AG09309 (cell line): ENCODE results near the gene SCUBE1.

Experiments
- DNase-seq: peaks from one replicate; pipeline ENCODE4 v3.0.0-alpha.2; 2010; ENCODE audit warnings: low read depth
- H3K4me3 ChIP-seq: 2 replicates; pipeline ENCODE4 v1.5.1; 2011; ENCODE audit warnings: mild to moderate bottlenecking, low read depth, low read length, moderate library complexity; ENCODE audit not compliant: control insufficient read depth
- CTCF ChIP-seq: IDR thresholded peaks from 2 replicates; pipeline ENCODE4 v1.5.1; 2011; ENCODE audit warnings: mild to moderate bottlenecking, low read depth, low read length, inconsistent platforms; ENCODE audit not compliant: insufficient read depth, control insufficient read depth; ENCODE audit errors: missing control alignments

The SCUBE1 gene

DNA sequence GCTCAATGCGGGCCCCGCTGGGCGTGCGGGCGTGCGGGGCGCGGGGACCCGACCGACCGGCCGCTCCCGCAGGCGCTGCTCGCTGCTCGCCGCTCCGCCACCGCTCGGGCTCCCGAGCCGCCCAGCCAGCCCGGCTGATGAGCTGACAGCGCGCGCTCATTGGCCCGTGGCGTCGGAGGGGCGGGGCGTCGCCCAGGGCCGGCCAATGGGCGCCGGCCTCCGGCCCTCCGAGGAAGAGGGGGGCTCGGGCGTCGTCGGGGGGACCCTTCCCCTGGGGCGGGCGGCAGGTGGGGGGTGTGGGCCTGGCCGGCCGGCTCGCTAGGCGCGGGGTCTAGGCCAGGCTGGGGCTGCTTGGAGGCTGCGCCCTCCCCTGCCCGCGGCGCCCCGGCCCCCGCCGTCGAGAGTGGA is at the start of gene SCUBE1:
SCUBE1 (minus strand) TSS at position 111 of the 408 bp plus-strand sequence. CDS start 111 bp downstream, outside the sequence.
- no peak within 1 kb of the TSS for H3K4me3 ChIP-seq

GRCh38 chr22:43392385-43392989 is 49.3 kb upstream of the SCUBE1 start:
- DNase-seq, result no peak
- no peak overlapping the region for H3K4me3 ChIP-seq
- no peak for TF ChIP-seq CTCF

More for the DNA sequence above, at the start of gene SCUBE1:
- no peak for DNase-seq
- no peak for TF ChIP-seq CTCF

- no peak for TF ChIP-seq CTCF
Measured at GRCh38 chr22:43391306-43391705, 48.1 kb upstream of the SCUBE1 start.

GRCh38 chr22:43390872-43391271 is 47.7 kb upstream of the SCUBE1 start:
- no peak for DNase-seq
- no peak overlapping the region for H3K4me3 ChIP-seq
- no peak for TF ChIP-seq CTCF

More at GRCh38 chr22:43391306-43391705, 48.1 kb upstream of the SCUBE1 start:
- H3K4me3 ChIP-seq, result no peak overlapping the region
- DNase-seq, result no peak

- no peak for TF ChIP-seq CTCF
- no peak for DNase-seq
- no peak overlapping the region for H3K4me3 ChIP-seq
Measured at GRCh38 chr22:43390166-43390565, 47.0 kb upstream of the SCUBE1 start.

DNA sequence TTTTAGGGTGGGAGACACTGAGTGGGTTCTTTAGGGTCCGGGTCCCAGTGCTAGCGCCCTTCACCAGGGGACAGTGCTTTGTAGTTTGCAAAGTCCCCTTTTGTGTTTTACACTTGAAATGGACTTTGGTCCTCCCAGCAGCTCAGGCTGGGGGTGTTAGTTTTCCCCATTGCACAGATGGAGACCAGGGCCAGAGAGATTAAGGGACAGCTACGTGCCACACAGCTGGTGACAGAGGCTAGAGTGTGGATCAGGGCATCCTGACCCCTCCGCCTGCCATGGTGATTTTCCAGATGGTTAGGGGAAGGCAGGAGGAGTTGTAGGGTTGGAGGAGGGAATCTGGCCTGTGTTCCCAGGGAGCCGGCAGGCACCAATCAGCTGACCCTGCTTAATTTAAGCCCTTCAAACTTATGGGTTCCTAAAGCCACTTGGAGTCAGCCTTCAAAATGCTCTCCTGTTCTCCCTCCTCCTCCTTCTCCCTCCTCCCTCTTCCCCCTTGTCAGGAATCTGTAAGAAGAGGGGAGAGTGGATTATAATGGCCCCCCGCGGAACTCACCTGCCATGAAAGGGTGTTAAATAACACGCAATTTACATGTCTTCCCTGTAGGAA is 46.2 kb upstream of the SCUBE1 start:
- TF ChIP-seq CTCF, result no peak
- H3K4me3 ChIP-seq, result no peak overlapping the region
- DNase-seq, result no peak
